NB4 (cell line): Measurements from ENCODE around the gene NRDC.

Experiments used
- DNase-seq: peaks from one replicate; pipeline ENCODE4 v3.0.0; 2010; ENCODE audit warnings: low read depth
- H3K4me3 ChIP-seq: one replicate; pipeline ENCODE4 v1.5.1; 2011; ENCODE audit warnings: mild to moderate bottlenecking, low read depth, low read length, moderate library complexity
- CTCF ChIP-seq: IDR thresholded peaks from one replicate; pipeline ENCODE4 v1.5.1; 2012; ENCODE audit warnings: low read depth, low read length
- MAX ChIP-seq: IDR thresholded peaks from 2 replicates; pipeline ENCODE4 v1.6.1; 2011; ENCODE audit warnings: low read depth, low read length
- MYC ChIP-seq: IDR thresholded peaks from 2 replicates; pipeline ENCODE4 v1.6.1; 2011; ENCODE audit warnings: low read depth, low read length
- POLR2A ChIP-seq: IDR thresholded peaks from 2 replicates; pipeline ENCODE4 v1.6.1; 2011; ENCODE audit warnings: mild to moderate bottlenecking; ENCODE audit not compliant: insufficient read length; ENCODE audit errors: extremely low read depth

NRDC gene

GRCh38 chr1:51878616-51879336 lies at the start of gene NRDC:
Gene NRDC, minus strand, starts transcription at chr1:51878727. Its CDS starts 112 bp downstream, at chr1:51878615.
- DNase-seq = peak; percentile 99
- TF ChIP-seq MAX = peak; percentile 65; the same call in 1 of the 2 replicates
- no peak for TF ChIP-seq MYC
- TF ChIP-seq POLR2A = peak; percentile 85
- TF ChIP-seq CTCF = no peak
- peak within 1 kb of the TSS; percentile 74 for H3K4me3 ChIP-seq

- no peak overlapping the region for H3K4me3 ChIP-seq
- DNase-seq = no peak
- no peak for TF ChIP-seq MAX
- TF ChIP-seq MYC = no peak
- TF ChIP-seq POLR2A = no peak
- no peak for TF ChIP-seq CTCF
These were observed 48.5 kb upstream of the NRDC start for GRCh38 chr1:51927029-51927428.

- TF ChIP-seq MAX = no peak
- TF ChIP-seq CTCF = peak; percentile 48
- no peak for TF ChIP-seq POLR2A
- peak; percentile 47 for DNase-seq
- no peak overlapping the region for H3K4me3 ChIP-seq
These were observed 47.8 kb upstream of the NRDC start for GRCh38 chr1:51926171-51926812.

- no peak overlapping the region for H3K4me3 ChIP-seq
- TF ChIP-seq POLR2A = no peak
- no peak for TF ChIP-seq MYC
- no peak for TF ChIP-seq CTCF
- TF ChIP-seq MAX = no peak
- peak; percentile 13 for DNase-seq
These were observed 45.9 kb upstream of the NRDC start for GRCh38 chr1:51924455-51924854.

- TF ChIP-seq MYC (no peak), POLR2A (no peak), MAX (no peak), CTCF (no peak)
- no peak overlapping the region for H3K4me3 ChIP-seq
- no peak for DNase-seq
These were observed 43.5 kb upstream of the NRDC start for GRCh38 chr1:51922040-51922439.
